ENCODE results near the gene CCL5. TPM values are rescaled to one million over a fixed set of nuclear protein-coding genes. Genes with fewer than 3 reads are reported as not detected.

Gene CCL5
- polyA plus RNA-seq, 1 of the 3 experiments (the other 2 are of a cell fraction), result 0.23 TPM

DNA sequence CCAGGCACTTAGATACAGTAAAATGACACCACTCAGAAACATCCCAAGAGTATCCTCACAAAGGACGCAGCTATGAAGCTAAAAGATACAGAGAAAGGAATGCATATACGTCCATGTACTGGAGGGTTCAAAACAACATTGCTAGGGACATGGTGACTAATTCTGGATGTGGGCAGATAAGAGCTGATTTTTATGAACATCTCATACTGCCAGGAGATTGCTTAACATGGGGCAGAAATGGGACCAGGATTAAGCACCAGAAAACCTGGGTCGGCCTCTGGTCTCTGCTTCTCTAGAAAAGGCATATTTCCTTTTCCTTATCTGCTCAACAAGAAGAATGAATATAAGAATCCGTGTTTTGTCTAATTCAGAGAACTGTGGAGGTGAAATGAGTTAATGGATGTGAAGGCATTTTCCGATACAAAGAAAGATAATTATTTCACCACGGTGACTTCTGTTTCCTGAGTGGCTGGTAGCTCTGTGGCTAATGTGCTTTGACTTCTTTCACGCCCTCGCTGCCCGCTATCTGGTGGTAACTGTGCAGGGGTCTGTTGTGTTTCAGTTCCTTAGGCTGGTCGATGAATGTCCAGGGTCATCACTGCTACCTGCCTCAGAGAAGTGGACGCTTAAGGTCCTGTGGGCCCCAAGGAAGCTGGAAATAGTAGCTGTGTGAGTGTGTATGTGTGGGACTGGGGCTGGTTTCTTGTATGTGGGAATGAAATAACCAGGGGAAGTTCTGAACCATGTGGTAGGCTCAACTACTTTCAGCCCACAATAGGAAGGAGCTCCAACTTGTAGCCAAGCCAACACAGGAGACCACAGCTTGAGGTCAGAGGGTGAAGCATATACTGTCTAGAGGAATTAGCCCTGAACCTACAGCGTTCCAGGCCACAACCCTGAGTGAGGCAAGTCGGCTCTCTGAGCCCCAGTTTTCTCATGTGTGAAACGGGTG, 15.8 kb upstream of the CCL5 start:
- DNase-seq, result no peak

DNA sequence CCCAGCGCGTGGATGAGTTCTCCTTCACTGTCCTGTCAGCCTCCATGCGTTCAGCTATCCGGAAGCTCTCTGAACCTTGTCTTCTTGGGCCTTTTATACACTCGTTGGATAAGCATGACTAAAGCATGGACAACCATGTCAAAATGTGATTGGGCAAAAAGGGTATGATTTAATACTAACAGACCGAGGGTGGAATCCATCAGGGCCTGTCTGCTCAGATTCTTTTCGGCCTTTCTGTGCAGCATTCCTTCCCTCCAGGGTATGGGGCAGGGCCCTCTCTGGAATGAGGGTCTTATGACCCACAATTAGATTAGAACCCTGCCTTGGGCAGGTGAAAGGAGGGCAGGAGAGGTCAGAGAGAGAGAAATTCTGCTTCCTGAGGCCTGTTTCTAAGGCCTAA, 14.0 kb upstream of the CCL5 start:
- no peaks in the 10 kb centered on the region for H3K9me2 ChIP-seq
- H2AFZ ChIP-seq (ENCODE audit: low read depth), result no peak overlapping the region
- H3K27me3 ChIP-seq (ENCODE audit: insufficient read depth), result no peaks in the 10 kb centered on the region
- no peaks in the 10 kb centered on the region for H3K79me2 ChIP-seq (ENCODE audit: insufficient read depth)
- H3K27ac ChIP-seq (ENCODE audit: low read depth in 2 of 2, low read length in 1 of 2), result no peak overlapping the region
- WGBS (ENCODE audit: low lambda C conversion rate), result 77% methylated on average over 7 of the region's 7 CpGs
- H3F3A ChIP-seq (replicated peaks; ENCODE audit: insufficient read depth), result no peaks in the 10 kb centered on the region
- H3K9me3 ChIP-seq, result no peaks in the 10 kb centered on the region
- H3K4me1 ChIP-seq (ENCODE audit: control insufficient read depth in 1 of 2, insufficient read depth in 2 of 2, low read depth in 1 of 2, low read length in 1 of 2), result peaks cover 4 to 8% of the 10 kb centered on the region in 2 experiments; a peak in 2 of 4 replicates
- no peaks in the 10 kb centered on the region for H3K36me3 ChIP-seq (replicated peaks in 1 of 2; ENCODE audit: control insufficient read depth in 1 of 2, insufficient read depth in 2 of 2, low read length in 1 of 2)
- no peak overlapping the region for H3K4me3 ChIP-seq (ENCODE audit: low read depth in 2 of 2, low read length in 1 of 2)
- no peak overlapping the region for H3K4me2 ChIP-seq
- no peaks in the 10 kb centered on the region for H4K20me1 ChIP-seq (ENCODE audit: insufficient read depth)
- POLR2A ChIA-PET, result no interaction called here
- H3K9ac ChIP-seq, result no peak overlapping the region
- CTCF ChIA-PET, result interaction anchor here (0.8 kb wide), 1 partner anchor 130 kb away, joined by 3 read pairs; no protein-coding TSS in a partner anchor
- no peak for DNase-seq
- TF ChIP-seq NRF1 (IDR thresholded peaks at IDR 0.05; ENCODE audit: low read depth, low read length), result no peak
- TF ChIP-seq, protein P1, sequence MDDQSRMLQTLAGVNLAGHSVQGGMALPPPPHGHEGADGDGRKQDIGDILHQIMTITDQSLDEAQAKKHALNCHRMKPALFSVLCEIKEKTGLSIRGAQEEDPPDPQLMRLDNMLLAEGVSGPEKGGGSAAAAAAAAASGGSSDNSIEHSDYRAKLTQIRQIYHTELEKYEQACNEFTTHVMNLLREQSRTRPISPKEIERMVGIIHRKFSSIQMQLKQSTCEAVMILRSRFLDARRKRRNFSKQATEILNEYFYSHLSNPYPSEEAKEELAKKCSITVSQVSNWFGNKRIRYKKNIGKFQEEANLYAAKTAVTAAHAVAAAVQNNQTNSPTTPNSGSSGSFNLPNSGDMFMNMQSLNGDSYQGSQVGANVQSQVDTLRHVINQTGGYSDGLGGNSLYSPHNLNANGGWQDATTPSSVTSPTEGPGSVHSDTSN (IDR thresholded peaks at IDR 0.05), result no peak
- no peak for TF ChIP-seq FOXJ3 (CRISPR knock-in tag; IDR thresholded peaks at IDR 0.05)
- TF ChIP-seq TAF1 (IDR thresholded peaks at IDR 0.05; ENCODE audit: borderline replicate concordance, low read depth, low read length), result no peak
- TF ChIP-seq, protein P2, sequence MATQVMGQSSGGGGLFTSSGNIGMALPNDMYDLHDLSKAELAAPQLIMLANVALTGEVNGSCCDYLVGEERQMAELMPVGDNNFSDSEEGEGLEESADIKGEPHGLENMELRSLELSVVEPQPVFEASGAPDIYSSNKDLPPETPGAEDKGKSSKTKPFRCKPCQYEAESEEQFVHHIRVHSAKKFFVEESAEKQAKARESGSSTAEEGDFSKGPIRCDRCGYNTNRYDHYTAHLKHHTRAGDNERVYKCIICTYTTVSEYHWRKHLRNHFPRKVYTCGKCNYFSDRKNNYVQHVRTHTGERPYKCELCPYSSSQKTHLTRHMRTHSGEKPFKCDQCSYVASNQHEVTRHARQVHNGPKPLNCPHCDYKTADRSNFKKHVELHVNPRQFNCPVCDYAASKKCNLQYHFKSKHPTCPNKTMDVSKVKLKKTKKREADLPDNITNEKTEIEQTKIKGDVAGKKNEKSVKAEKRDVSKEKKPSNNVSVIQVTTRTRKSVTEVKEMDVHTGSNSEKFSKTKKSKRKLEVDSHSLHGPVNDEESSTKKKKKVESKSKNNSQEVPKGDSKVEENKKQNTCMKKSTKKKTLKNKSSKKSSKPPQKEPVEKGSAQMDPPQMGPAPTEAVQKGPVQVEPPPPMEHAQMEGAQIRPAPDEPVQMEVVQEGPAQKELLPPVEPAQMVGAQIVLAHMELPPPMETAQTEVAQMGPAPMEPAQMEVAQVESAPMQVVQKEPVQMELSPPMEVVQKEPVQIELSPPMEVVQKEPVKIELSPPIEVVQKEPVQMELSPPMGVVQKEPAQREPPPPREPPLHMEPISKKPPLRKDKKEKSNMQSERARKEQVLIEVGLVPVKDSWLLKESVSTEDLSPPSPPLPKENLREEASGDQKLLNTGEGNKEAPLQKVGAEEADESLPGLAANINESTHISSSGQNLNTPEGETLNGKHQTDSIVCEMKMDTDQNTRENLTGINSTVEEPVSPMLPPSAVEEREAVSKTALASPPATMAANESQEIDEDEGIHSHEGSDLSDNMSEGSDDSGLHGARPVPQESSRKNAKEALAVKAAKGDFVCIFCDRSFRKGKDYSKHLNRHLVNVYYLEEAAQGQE (IDR thresholded peaks at IDR 0.05; ENCODE audit: low read depth, low read length), result no peak
- TF ChIP-seq NFIC (IDR thresholded peaks at IDR 0.05; ENCODE audit: borderline replicate concordance), result no peak
- TF ChIP-seq GATA2 (CRISPR knock-in tag; IDR thresholded peaks at IDR 0.05), result no peak
- TF ChIP-seq RFX5 (IDR thresholded peaks at IDR 0.05; ENCODE audit: low read length), result no peak
- no peak for TF ChIP-seq MXI1 (IDR thresholded peaks at IDR 0.05; ENCODE audit: low read depth, low read length)
- no peak for TF ChIP-seq GABPA (IDR thresholded peaks at IDR 0.05; ENCODE audit: low read depth)
- TF ChIP-seq POLR2AphosphoS5 (IDR thresholded peaks at IDR 0.05; ENCODE audit: low read depth, low read length), result no peak
- no peak for TF ChIP-seq FOXM1 (IDR thresholded peaks at IDR 0.05; ENCODE audit: low read depth)
- TF ChIP-seq, protein P3, sequence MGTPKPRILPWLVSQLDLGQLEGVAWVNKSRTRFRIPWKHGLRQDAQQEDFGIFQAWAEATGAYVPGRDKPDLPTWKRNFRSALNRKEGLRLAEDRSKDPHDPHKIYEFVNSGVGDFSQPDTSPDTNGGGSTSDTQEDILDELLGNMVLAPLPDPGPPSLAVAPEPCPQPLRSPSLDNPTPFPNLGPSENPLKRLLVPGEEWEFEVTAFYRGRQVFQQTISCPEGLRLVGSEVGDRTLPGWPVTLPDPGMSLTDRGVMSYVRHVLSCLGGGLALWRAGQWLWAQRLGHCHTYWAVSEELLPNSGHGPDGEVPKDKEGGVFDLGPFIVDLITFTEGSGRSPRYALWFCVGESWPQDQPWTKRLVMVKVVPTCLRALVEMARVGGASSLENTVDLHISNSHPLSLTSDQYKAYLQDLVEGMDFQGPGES (IDR thresholded peaks at IDR 0.05; ENCODE audit: low read depth, low read length), result no peak

More for the DNA sequence above, 15.8 kb upstream of the CCL5 start:
- CTCF ChIA-PET, result interaction anchor here (0.7 kb wide), 1 partner anchor 148 kb away, joined by 3 read pairs; no protein-coding TSS in a partner anchor
- H2AFZ ChIP-seq (ENCODE audit: low read depth), result no peak overlapping the region
- POLR2A ChIA-PET, result no interaction called here
- no peak overlapping the region for H3K4me2 ChIP-seq
- TF ChIP-seq CHD2 (IDR thresholded peaks at IDR 0.05; ENCODE audit: low read length, partially characterized antibody) (no peak), FOXJ3 (CRISPR knock-in tag; IDR thresholded peaks at IDR 0.05) (no peak), MEF2A (IDR thresholded peaks at IDR 0.05; ENCODE audit: borderline replicate concordance, low read depth) (no peak), TEAD4 (IDR thresholded peaks at IDR 0.05; ENCODE audit: borderline replicate concordance, insufficient read depth) (no peak), YY1 (IDR thresholded peaks at IDR 0.05; ENCODE audit: low read depth) (no peak), RFX5 (IDR thresholded peaks at IDR 0.05; ENCODE audit: low read length) (no peak), EP300 (IDR thresholded peaks at IDR 0.05; ENCODE audit: borderline replicate concordance in 1 of 2, low read depth in 1 of 2, low read length in 1 of 2) (no peak)
- TF ChIP-seq, protein P4, sequence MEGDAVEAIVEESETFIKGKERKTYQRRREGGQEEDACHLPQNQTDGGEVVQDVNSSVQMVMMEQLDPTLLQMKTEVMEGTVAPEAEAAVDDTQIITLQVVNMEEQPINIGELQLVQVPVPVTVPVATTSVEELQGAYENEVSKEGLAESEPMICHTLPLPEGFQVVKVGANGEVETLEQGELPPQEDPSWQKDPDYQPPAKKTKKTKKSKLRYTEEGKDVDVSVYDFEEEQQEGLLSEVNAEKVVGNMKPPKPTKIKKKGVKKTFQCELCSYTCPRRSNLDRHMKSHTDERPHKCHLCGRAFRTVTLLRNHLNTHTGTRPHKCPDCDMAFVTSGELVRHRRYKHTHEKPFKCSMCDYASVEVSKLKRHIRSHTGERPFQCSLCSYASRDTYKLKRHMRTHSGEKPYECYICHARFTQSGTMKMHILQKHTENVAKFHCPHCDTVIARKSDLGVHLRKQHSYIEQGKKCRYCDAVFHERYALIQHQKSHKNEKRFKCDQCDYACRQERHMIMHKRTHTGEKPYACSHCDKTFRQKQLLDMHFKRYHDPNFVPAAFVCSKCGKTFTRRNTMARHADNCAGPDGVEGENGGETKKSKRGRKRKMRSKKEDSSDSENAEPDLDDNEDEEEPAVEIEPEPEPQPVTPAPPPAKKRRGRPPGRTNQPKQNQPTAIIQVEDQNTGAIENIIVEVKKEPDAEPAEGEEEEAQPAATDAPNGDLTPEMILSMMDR (IDR thresholded peaks at IDR 0.05), result no peak
- no peak overlapping the region for H3K27ac ChIP-seq (ENCODE audit: low read depth in 2 of 2, low read length in 1 of 2)
- no peaks in the 10 kb centered on the region for H3K9me2 ChIP-seq
- H3K9me3 ChIP-seq, result no peaks in the 10 kb centered on the region
- no peaks in the 10 kb centered on the region for H3K79me2 ChIP-seq (ENCODE audit: insufficient read depth)
- H3K27me3 ChIP-seq (ENCODE audit: insufficient read depth), result no peaks in the 10 kb centered on the region
- WGBS (ENCODE audit: low lambda C conversion rate), result 80% methylated on average over 12 of the region's 14 CpGs
- no peak overlapping the region for H3K9ac ChIP-seq
- H3K4me1 ChIP-seq (ENCODE audit: control insufficient read depth in 1 of 2, insufficient read depth in 2 of 2, low read depth in 1 of 2, low read length in 1 of 2), result no peaks in the 10 kb centered on the region
- H3K36me3 ChIP-seq (replicated peaks in 1 of 2; ENCODE audit: control insufficient read depth in 1 of 2, insufficient read depth in 2 of 2, low read length in 1 of 2), result no peaks in the 10 kb centered on the region
- H4K20me1 ChIP-seq (ENCODE audit: insufficient read depth), result no peaks in the 10 kb centered on the region
- H3F3A ChIP-seq (replicated peaks; ENCODE audit: insufficient read depth), result no peaks in the 10 kb centered on the region
- H3K4me3 ChIP-seq (ENCODE audit: low read depth in 2 of 2, low read length in 1 of 2), result no peak overlapping the region

All from SK-N-SH (cell line).